Ishikawa (cell line): ENCODE data around the gene KLRK1.

Source experiments
- CEBPB ChIP-seq: IDR thresholded peaks from 2 replicates; pipeline ENCODE4 v1.6.1; 2012
- CREB1 ChIP-seq: IDR thresholded peaks from 2 replicates; pipeline ENCODE4 v1.6.1; 2012; ENCODE audit warnings: low read depth
- EGR1 ChIP-seq: IDR thresholded peaks from 2 replicates; pipeline ENCODE4 v1.6.1; 2012
- EP300 ChIP-seq: IDR thresholded peaks from 2 replicates; pipeline ENCODE4 v1.6.1; 2012; ENCODE audit warnings: borderline replicate concordance
- FOXM1 ChIP-seq: IDR thresholded peaks from 2 replicates; pipeline ENCODE4 v1.6.1; 2012; ENCODE audit warnings: low read depth, borderline replicate concordance
- MAX ChIP-seq: IDR thresholded peaks from 2 replicates; pipeline ENCODE4 v1.6.1; 2012
- NFIC ChIP-seq: IDR thresholded peaks from 2 replicates; pipeline ENCODE4 v1.6.1; 2012
- RAD21 ChIP-seq: IDR thresholded peaks from 2 replicates; pipeline ENCODE4 v1.6.1; 2012; ENCODE audit warnings: low read depth
- REST ChIP-seq: IDR thresholded peaks from 2 replicates; pipeline ENCODE4 v1.6.1; 2012; ENCODE audit warnings: low read depth, mild to moderate bottlenecking
- TAF1 ChIP-seq: IDR thresholded peaks from 2 replicates; pipeline ENCODE4 v1.6.1; 2012; ENCODE audit warnings: low read depth, mild to moderate bottlenecking
- TCF12 ChIP-seq: IDR thresholded peaks from 2 replicates; pipeline ENCODE4 v1.6.1; 2012; ENCODE audit warnings: low read depth
- TEAD4 ChIP-seq: IDR thresholded peaks from 2 replicates; pipeline ENCODE4 v1.6.1; 2012
- USF1 ChIP-seq: IDR thresholded peaks from 2 replicates; pipeline ENCODE4 v1.6.1; 2012
- YY1 ChIP-seq: IDR thresholded peaks from 2 replicates; pipeline ENCODE4 v1.6.1; 2012; ENCODE audit warnings: low read depth
- ZBTB7A ChIP-seq: IDR thresholded peaks from 2 replicates; pipeline ENCODE4 v1.6.1; 2012; ENCODE audit warnings: low read depth

Gene KLRK1

GRCh38 chr12:10363914-10364814, 25.7 kb downstream of the KLRK1 start:
- TF ChIP-seq EP300 (no peak), NFIC (no peak), CREB1 (no peak), TEAD4 (no peak), TCF12 (no peak), YY1 (no peak), ZBTB7A (no peak), MAX (no peak), TAF1 (no peak), REST (no peak), USF1 (no peak), RAD21 (no peak), EGR1 (no peak), CEBPB (no peak), FOXM1 (no peak)

GRCh38 chr12:10363658-10363913, 26.3 kb downstream of the KLRK1 start:
- no peak for TF ChIP-seq EGR1
- no peak for TF ChIP-seq EP300
- TF ChIP-seq NFIC, result no peak
- TF ChIP-seq TCF12, result no peak
- no peak for TF ChIP-seq FOXM1
- TF ChIP-seq TAF1, result no peak
- TF ChIP-seq TEAD4, result no peak
- no peak for TF ChIP-seq CREB1
- no peak for TF ChIP-seq MAX
- no peak for TF ChIP-seq YY1
- no peak for TF ChIP-seq ZBTB7A
- TF ChIP-seq RAD21, result no peak
- TF ChIP-seq REST, result no peak
- no peak for TF ChIP-seq USF1
- TF ChIP-seq CEBPB, result no peak

GRCh38 chr12:10362828-10363657, 26.8 kb downstream of the KLRK1 start:
- no peak for TF ChIP-seq EGR1
- no peak for TF ChIP-seq USF1
- TF ChIP-seq CEBPB, result no peak
- TF ChIP-seq NFIC, result no peak

- no peak for TF ChIP-seq FOXM1
- TF ChIP-seq EGR1, result no peak
- TF ChIP-seq TEAD4, result no peak
- TF ChIP-seq NFIC, result no peak
- TF ChIP-seq RAD21, result no peak
- TF ChIP-seq TCF12, result no peak
- no peak for TF ChIP-seq REST
- no peak for TF ChIP-seq YY1
- TF ChIP-seq USF1, result no peak
- no peak for TF ChIP-seq ZBTB7A
- no peak for TF ChIP-seq TAF1
- no peak for TF ChIP-seq CEBPB
- no peak for TF ChIP-seq CREB1
- no peak for TF ChIP-seq MAX
- TF ChIP-seq EP300, result no peak
Measured at GRCh38 chr12:10362325-10362724, 27.5 kb downstream of the KLRK1 start.
